Urothelium cell line (cell line): ENCODE results near the gene DUSP22.

ENCODE experiments used
- DNase-seq: peaks from one replicate; pipeline ENCODE4 v3.0.0; 2011; ENCODE audit warnings: low spot score, mixed read lengths
- FAIRE-seq: peaks from 2 replicates; lab custom pipeline; 2011; peaks lifted over from hg19 to GRCh38; lab: Jason Lieb, UNC

Gene DUSP22

GRCh38 chr6:391559-392440 lies 99.5 kb downstream of the DUSP22 start, which contains the start of gene IRF4:
TSS of gene IRF4 (plus strand) at chr6:391752. CDS start at chr6:393153, 1,401 bp downstream.
- FAIRE-seq (no peak), DNase-seq (no peak)

- FAIRE-seq (no peak), DNase-seq (no peak)
Measured at GRCh38 chr6:392441-393390, 100.4 kb downstream of the DUSP22 start.

GRCh38 chr6:393391-394221 lies 101.3 kb downstream of the DUSP22 start:
- DNase-seq (no peak), FAIRE-seq (no peak)

- DNase-seq (no peak), FAIRE-seq (no peak)
Measured at GRCh38 chr6:394641-395289, 102.5 kb downstream of the DUSP22 start.

DNA sequence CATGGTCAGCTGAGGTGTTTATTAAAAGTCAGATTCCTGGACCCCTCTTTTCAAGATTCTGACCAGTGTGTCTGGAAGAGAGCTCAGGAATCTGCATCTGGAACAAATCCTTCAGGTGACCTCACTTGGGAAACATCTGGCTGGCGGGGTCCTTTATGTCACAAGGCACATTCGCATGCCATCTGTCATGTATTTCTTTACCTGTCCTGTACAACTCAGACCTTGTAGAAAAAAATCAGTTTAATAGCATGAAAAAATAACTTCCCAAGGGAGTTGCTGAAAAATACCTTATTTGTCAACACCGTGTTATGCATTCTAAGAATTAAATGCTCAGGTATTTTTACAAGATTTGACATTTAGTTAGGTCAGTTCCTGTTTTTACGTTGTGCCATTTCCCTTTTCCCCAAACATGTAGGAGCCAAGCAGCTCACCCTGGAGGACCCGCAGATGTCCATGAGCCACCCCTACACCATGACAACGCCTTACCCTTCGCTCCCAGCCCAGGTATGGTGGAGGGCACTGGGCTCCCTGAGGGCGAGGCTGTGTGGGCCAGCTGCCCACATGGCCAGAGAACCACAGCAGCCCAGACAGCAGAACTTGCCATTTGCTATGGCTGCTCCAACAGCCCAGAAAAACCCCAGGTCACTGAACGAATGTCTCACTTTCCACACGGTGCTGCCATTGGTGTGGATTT lies 103.3 kb downstream of the DUSP22 start:
- DNase-seq (no peak), FAIRE-seq (no peak)

DNA sequence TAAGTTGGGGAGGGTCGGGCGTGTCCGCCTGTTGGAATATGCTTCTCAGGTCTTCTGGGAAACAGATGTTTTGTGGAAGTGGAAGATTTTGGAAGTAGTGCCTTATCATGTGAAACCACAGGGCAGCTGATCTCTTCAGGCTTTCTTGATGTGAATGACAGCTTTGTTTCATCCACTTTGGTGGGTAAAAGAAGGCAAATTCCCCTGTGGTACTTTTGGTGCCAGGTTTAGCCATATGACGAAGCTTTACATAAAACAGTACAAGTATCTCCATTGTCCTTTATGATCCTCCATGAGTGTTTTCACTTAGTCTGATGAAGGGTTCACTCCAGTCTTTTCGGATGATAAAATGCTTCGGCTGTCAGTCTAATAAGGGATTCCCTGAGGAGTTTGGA lies 103.8 kb downstream of the DUSP22 start:
- DNase-seq = no peak
- FAIRE-seq = no peak

DNA sequence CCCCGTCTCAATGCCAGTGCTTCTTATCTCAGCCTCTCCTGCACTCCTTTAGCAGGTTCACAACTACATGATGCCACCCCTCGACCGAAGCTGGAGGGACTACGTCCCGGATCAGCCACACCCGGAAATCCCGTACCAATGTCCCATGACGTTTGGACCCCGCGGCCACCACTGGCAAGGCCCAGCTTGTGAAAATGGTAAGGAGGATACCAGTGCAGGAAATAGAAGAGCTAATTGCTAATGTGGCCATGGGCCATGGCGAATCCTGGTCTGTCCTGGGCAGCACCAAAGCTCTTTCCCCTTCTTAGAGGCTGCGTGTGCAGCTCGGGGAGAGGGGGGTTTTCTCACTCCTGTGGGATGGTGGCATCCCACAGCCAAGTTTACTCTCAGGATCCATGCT lies 104.8 kb downstream of the DUSP22 start:
- FAIRE-seq (no peak), DNase-seq (no peak)

- DNase-seq = no peak
Measured at GRCh38 chr6:397604-398003, 105.3 kb downstream of the DUSP22 start.

DNA sequence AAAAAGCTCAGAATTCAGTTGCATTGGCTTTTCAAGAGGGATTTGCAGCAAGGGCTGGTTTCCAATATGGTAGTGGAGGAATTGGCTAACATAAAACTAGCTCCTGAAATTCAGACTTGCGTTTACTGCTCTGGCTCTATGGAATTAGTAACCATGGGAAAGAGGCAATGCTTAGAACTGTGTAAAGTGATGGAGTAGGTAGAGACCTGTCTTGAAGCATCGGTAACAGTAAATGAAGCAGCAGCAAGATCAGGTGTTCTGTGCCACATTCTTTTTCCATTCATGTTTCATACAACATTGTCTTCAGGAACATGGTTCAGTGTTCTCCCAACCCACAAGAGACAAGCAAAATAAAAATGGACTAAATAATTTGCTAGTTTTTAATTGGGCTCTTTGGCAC lies 105.8 kb downstream of the DUSP22 start:
- no peak for DNase-seq
- FAIRE-seq = no peak

More at GRCh38 chr6:397604-398003, 105.3 kb downstream of the DUSP22 start:
- no peak for FAIRE-seq

- DNase-seq = no peak
- no peak for FAIRE-seq
Measured at GRCh38 chr6:398558-399078, 106.3 kb downstream of the DUSP22 start.

DNA sequence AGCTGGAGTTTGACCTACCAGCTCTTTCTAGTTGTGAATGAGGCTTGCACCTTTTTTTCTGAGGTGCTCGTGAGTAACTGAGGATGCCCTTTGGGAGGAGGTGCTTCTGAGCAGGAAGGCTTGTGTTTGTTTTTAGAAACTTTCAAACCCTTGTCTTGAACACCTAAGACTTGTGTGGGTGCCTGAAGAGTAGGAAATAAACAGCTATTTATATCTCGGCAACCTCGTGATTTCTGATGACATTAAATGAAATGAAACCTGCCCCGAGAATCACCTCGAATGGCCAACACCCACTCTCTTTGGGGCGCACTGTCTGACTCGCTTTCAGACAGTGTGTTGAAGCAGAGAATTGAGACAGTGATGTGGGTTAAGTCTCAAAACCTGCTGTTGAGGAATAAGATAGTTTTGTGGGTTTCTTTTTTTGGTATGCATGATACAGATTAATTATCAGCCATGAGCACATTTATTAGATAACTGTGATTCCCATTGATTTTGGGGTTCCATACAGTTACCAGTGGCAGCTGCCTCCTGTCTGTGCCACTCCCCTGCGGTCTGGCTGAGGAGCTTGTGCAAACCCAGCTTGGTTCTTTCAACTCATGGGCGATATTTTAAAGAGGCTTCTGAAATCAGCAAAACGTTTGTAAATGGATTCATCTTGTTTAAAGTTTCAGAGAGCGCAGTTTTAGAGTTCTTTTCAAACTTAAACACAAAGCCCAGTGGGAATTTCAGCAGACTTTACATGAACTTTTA lies 107.7 kb downstream of the DUSP22 start:
- FAIRE-seq = no peak

GRCh38 chr6:400815-401214 lies 108.5 kb downstream of the DUSP22 start:
- no peak for FAIRE-seq
- no peak for DNase-seq

More for the DNA sequence above, 107.7 kb downstream of the DUSP22 start:
- DNase-seq = no peak
